Ovary (tissue), 3 donors: Measurements from ENCODE around the gene ARHGEF4.

Experiments used
- CTCF ChIP-seq, 3 donors: fragments of 450-650 bp in 2 of 3; fragments of 200-600 bp in 1 of 3; IDR thresholded peaks; one replicate each; pipeline versions ENCODE4 v1.5.1 to v1.8.0; 2016 to 2022; ENCODE audit warnings: antibody characterized with exemption in 3 of 3, mild to moderate bottlenecking in 1 of 3
- POLR2A ChIP-seq: fragments of 450-650 bp; IDR thresholded peaks from one replicate; pipeline ENCODE4 v1.6.1; 2017; ENCODE audit warnings: antibody characterized with exemption, mild to moderate bottlenecking, moderate library complexity
- donor health status: DM: no; HTN: no; CAD: no.

- TF ChIP-seq CTCF (IDR thresholded peaks at IDR 0.05): no peak
- TF ChIP-seq POLR2A: no peak
Observed at GRCh38 chr2:131092458-131093005, 255.8 kb downstream of the ARHGEF4 start.
